ENCODE data around the gene PRKCB.
"Not testable (repeated sequence)": the region's sequence is repeated elsewhere in the genome, so short reads cannot be mapped to it uniquely, and the experiment has no call there.

Gene PRKCB

GRCh38 chr16:24191876-24192402 is 356.2 kb downstream of the PRKCB start:
- no peak for DNase-seq

GRCh38 chr16:24195221-24195620 is 359.4 kb downstream of the PRKCB start:
- no peak for DNase-seq

- DNase-seq: no peak
Observed at GRCh38 chr16:24198807-24199533, 363.2 kb downstream of the PRKCB start.

GRCh38 chr16:24203675-24204074 is 367.9 kb downstream of the PRKCB start:
- DNase-seq: no peak

GRCh38 chr16:24204150-24204665 is 368.4 kb downstream of the PRKCB start:
- DNase-seq: no peak

- DNase-seq: no peak
Observed at GRCh38 chr16:24206926-24207325, 371.1 kb downstream of the PRKCB start.

- DNase-seq: no peak
Observed at GRCh38 chr16:24208710-24209109, 372.9 kb downstream of the PRKCB start.

- no peak for DNase-seq
Observed at GRCh38 chr16:24214992-24215391, 379.2 kb downstream of the PRKCB start.

GRCh38 chr16:24216961-24217360 is 381.2 kb downstream of the PRKCB start:
- no peak for DNase-seq

- no peak for DNase-seq
Observed at GRCh38 chr16:24217461-24217860, 381.7 kb downstream of the PRKCB start.

GRCh38 chr16:24218299-24218698 is 382.5 kb downstream of the PRKCB start:
- DNase-seq: no peak

GRCh38 chr16:24221219-24221618 is 385.4 kb downstream of the PRKCB start:
- no peak for DNase-seq

- DNase-seq: no peak
Observed at GRCh38 chr16:24228514-24228913, 392.7 kb downstream of the PRKCB start.

- no peak for DNase-seq
Observed at GRCh38 chr16:24232936-24233335, 397.2 kb downstream of the PRKCB start.

GRCh38 chr16:24234737-24235136 is 399.0 kb downstream of the PRKCB start:
- DNase-seq: no peak

GRCh38 chr16:24235806-24236205 is 400.0 kb downstream of the PRKCB start:
- DNase-seq: no peak

- DNase-seq: not testable (repeated sequence)
Observed at GRCh38 chr16:24238846-24239245, 403.1 kb downstream of the PRKCB start.

- DNase-seq: no peak
Observed at GRCh38 chr16:24246911-24247607, 411.3 kb downstream of the PRKCB start.

GRCh38 chr16:24253192-24253591 is 417.4 kb downstream of the PRKCB start:
- DNase-seq: peak; percentile 22

GRCh38 chr16:24255456-24256371 is 419.9 kb downstream of the PRKCB start, which contains the start of gene CACNG3:
Gene CACNG3, plus strand, starts transcription at chr16:24256335. Its CDS starts 420 bp downstream, at chr16:24256755.
- DNase-seq: peak; percentile 48

GRCh38 chr16:24257958-24258357 is 422.2 kb downstream of the PRKCB start:
- no peak for DNase-seq

GRCh38 chr16:24258791-24259190 is 423.0 kb downstream of the PRKCB start:
- no peak for DNase-seq

GRCh38 chr16:24262816-24263215 is 427.0 kb downstream of the PRKCB start:
- DNase-seq: no peak
